ENCODE data around the gene GDI1.

DNA sequence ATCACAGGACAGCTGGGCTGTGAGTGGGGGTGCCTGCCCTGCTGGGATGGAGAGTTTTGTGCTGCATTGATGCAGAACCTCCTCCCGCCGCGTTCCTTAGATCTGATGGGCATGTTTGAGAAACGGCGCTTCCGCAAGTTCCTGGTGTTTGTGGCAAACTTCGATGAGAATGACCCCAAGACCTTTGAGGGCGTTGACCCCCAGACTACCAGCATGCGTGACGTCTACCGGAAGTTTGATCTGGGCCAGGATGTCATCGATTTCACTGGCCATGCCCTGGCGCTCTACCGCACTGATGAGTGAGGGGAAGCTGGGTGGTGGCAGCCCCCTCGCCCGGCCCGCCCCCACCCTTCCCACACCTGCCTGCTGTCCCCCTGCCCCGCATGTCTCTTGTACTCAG, 2.9 kb downstream of the GDI1 start:
- TF ChIP-seq SNAI2 (CRISPR knock-in tag; IDR thresholded peaks at IDR 0.05) (no peak), ISL1 (CRISPR knock-in tag; IDR thresholded peaks at IDR 0.05) (no peak), CSDC2 (CRISPR knock-in tag; IDR thresholded peaks at IDR 0.05) (no peak), ZNF565 (CRISPR knock-in tag; conservative IDR thresholded peaks at IDR 0.05; ENCODE audit: low read depth) (no peak), ZFP30 (CRISPR knock-in tag; IDR thresholded peaks at IDR 0.05) (no peak), ZC3H10 (CRISPR knock-in tag; IDR thresholded peaks at IDR 0.05) (no peak), ESRRG (CRISPR knock-in tag; IDR thresholded peaks at IDR 0.05) (no peak), ZFP3 (CRISPR knock-in tag; IDR thresholded peaks at IDR 0.05) (no peak), RARB (CRISPR knock-in tag; IDR thresholded peaks at IDR 0.05) (no peak), OSR1 (CRISPR knock-in tag; IDR thresholded peaks at IDR 0.05) (no peak), PPARA (CRISPR knock-in tag; IDR thresholded peaks at IDR 0.05; ENCODE audit: borderline replicate concordance) (no peak), ARNTL (CRISPR knock-in tag; IDR thresholded peaks at IDR 0.05; ENCODE audit: borderline replicate concordance, low read depth) (no peak)
- TF ChIP-seq, protein P1, sequence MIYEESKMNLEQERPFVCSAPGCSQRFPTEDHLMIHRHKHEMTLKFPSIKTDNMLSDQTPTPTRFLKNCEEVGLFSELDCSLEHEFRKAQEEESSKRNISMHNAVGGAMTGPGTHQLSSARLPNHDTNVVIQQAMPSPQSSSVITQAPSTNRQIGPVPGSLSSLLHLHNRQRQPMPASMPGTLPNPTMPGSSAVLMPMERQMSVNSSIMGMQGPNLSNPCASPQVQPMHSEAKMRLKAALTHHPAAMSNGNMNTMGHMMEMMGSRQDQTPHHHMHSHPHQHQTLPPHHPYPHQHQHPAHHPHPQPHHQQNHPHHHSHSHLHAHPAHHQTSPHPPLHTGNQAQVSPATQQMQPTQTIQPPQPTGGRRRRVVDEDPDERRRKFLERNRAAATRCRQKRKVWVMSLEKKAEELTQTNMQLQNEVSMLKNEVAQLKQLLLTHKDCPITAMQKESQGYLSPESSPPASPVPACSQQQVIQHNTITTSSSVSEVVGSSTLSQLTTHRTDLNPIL (CRISPR knock-in tag; IDR thresholded peaks at IDR 0.05; ENCODE audit: low read depth), result no peak
- TF ChIP-seq, protein P2, sequence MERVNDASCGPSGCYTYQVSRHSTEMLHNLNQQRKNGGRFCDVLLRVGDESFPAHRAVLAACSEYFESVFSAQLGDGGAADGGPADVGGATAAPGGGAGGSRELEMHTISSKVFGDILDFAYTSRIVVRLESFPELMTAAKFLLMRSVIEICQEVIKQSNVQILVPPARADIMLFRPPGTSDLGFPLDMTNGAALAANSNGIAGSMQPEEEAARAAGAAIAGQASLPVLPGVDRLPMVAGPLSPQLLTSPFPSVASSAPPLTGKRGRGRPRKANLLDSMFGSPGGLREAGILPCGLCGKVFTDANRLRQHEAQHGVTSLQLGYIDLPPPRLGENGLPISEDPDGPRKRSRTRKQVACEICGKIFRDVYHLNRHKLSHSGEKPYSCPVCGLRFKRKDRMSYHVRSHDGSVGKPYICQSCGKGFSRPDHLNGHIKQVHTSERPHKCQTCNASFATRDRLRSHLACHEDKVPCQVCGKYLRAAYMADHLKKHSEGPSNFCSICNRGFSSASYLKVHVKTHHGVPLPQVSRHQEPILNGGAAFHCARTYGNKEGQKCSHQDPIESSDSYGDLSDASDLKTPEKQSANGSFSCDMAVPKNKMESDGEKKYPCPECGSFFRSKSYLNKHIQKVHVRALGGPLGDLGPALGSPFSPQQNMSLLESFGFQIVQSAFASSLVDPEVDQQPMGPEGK (CRISPR knock-in tag; IDR thresholded peaks at IDR 0.05; ENCODE audit: borderline replicate concordance), result no peak

All from SK-N-SH treated with all-trans-retinoic acid at 6 μM for 48 hours (cell line).